NCI-H2171 (cell line): ENCODE results near the gene MSANTD2.

ENCODE experiments used
- DNase-seq: peaks from one replicate; lab custom pipeline; 2025; lab: John Stamatoyannopoulos, UW

Gene MSANTD2

GRCh38 chr11:124753205-124753604 lies 47.0 kb downstream of the MSANTD2 start:
- no peak for DNase-seq

GRCh38 chr11:124752471-124753102 lies 47.6 kb downstream of the MSANTD2 start:
- DNase-seq, result no peak

- DNase-seq, result no peak
Observed at GRCh38 chr11:124751741-124752470, 48.3 kb downstream of the MSANTD2 start, which contains the start of gene VSIG2. Gene VSIG2, minus strand, starts transcription at chr11:124752255. Its CDS starts 118 bp downstream, at chr11:124752137.

- DNase-seq, result no peak
Observed at GRCh38 chr11:124751391-124751740, 48.8 kb downstream of the MSANTD2 start.

GRCh38 chr11:124749912-124750311 lies 50.3 kb downstream of the MSANTD2 start:
- DNase-seq, result no peak

GRCh38 chr11:124748481-124749343 lies 51.5 kb downstream of the MSANTD2 start:
- no peak for DNase-seq

GRCh38 chr11:124748100-124748418 lies 52.1 kb downstream of the MSANTD2 start:
- no peak for DNase-seq

GRCh38 chr11:124747406-124748099 lies 52.7 kb downstream of the MSANTD2 start:
- DNase-seq, result no peak

- peak; percentile 18 for DNase-seq
Observed at GRCh38 chr11:124746621-124747243, 53.5 kb downstream of the MSANTD2 start.

GRCh38 chr11:124745835-124746620 lies 54.2 kb downstream of the MSANTD2 start:
- DNase-seq, result peak; percentile 16

GRCh38 chr11:124745270-124745834 lies 54.9 kb downstream of the MSANTD2 start:
- DNase-seq, result no peak

- DNase-seq, result no peak
Observed at GRCh38 chr11:124743050-124743449, 57.2 kb downstream of the MSANTD2 start.

- no peak for DNase-seq
Observed at GRCh38 chr11:124742555-124742954, 57.7 kb downstream of the MSANTD2 start.

GRCh38 chr11:124740277-124740882 lies 59.8 kb downstream of the MSANTD2 start:
- no peak for DNase-seq

- peak; percentile 74 for DNase-seq
Observed at GRCh38 chr11:124739479-124740276, 60.5 kb downstream of the MSANTD2 start, which contains the start of gene NRGN. Gene NRGN, plus strand, starts transcription at chr11:124739942. Its CDS starts 143 bp downstream, at chr11:124740085.

- DNase-seq, result no peak
Observed at GRCh38 chr11:124738713-124739478, 61.3 kb downstream of the MSANTD2 start.

- DNase-seq, result no peak
Observed at GRCh38 chr11:124737638-124738305, 62.4 kb downstream of the MSANTD2 start.

- no peak for DNase-seq
Observed at GRCh38 chr11:124736736-124737135, 63.5 kb downstream of the MSANTD2 start.
